Chondrocyte (in vitro differentiated cells): ENCODE measurements around the gene RNF32. TPM values are rescaled to one million over a fixed set of nuclear protein-coding genes. Genes with fewer than 3 reads are reported as not detected.

Experiments used
- DNase-seq: peaks from one replicate; pipeline ENCODE4 v3.0.0; 2021; ENCODE audit warnings: mixed read lengths, low spot score
- H3K27ac Mint-ChIP-seq: one replicate; pipeline ENCODE4 v1.8.0; 2021; ENCODE audit warnings: mild to moderate bottlenecking, moderate library complexity, mixed read lengths; ENCODE audit not compliant: unreplicated experiment
- H3K27me3 Mint-ChIP-seq: 2 replicates; pipeline ENCODE4 v1.8.0; 2021; ENCODE audit warnings: low read depth, mixed read lengths
- H3K36me3 Mint-ChIP-seq: 2 replicates; pipeline ENCODE4 v1.8.0; 2021; ENCODE audit warnings: low read depth, mixed read lengths
- H3K4me1 Mint-ChIP-seq: 2 replicates; pipeline ENCODE4 v1.8.0; 2021; ENCODE audit warnings: low read depth, mild to moderate bottlenecking, mixed read lengths
- H3K4me3 Mint-ChIP-seq: one replicate; pipeline ENCODE4 v1.8.0; 2021; ENCODE audit warnings: mild to moderate bottlenecking, moderate library complexity, mixed read lengths; ENCODE audit not compliant: unreplicated experiment
- H3K9me3 Mint-ChIP-seq: 2 replicates; pipeline ENCODE4 v1.8.0; 2021; ENCODE audit warnings: low read depth, mixed read lengths
- total RNA-seq: library from RNA; stranded (reverse); gene quantifications from 3 replicates; pipeline ENCODE4 v1.2.1, GENCODE V29; 2021
- TF ChIP-seq, protein P1 (sequence below): fragments of 200-600 bp; sonication (generic); IDR thresholded peaks from 2 replicates; pipeline ENCODE4 v1.5.0; 2021; ENCODE audit warnings: antibody characterized with exemption, mild to moderate bottlenecking, moderate library complexity

RNF32 gene
- total RNA-seq, 1 donor from 2014 or later, result 0.52 TPM

DNA sequence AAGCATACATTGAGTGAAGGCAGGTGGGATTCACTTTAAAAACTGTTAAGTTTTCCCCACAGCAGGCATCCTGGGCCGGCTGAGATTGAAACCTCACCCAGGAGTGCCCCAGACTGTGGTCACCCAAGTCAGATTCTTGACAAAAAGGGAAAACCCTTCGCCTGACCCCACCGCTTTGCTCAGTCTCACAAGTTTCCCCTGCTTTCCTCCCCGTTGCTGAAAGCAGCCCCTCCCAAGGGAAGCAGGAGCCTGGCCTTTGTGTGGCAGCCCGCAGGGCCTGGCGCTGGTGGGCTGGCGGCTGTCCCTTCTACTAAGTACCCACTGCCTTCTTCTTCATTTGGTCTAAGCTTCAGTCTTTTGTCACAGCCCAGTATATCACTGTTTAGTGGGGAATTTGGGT lies 16.0 kb downstream of the RNF32 start:
- Mint-ChIP-seq H3K4me1 (peaks cover under 1% of the 10 kb centered on the region), H3K4me3 (no peak overlapping the region), H3K9me3 (no peaks in the 10 kb centered on the region), H3K27ac (no peak overlapping the region), H3K36me3 (no peaks in the 10 kb centered on the region), H3K27me3 (no peaks in the 10 kb centered on the region)
- TF ChIP-seq, protein P1, sequence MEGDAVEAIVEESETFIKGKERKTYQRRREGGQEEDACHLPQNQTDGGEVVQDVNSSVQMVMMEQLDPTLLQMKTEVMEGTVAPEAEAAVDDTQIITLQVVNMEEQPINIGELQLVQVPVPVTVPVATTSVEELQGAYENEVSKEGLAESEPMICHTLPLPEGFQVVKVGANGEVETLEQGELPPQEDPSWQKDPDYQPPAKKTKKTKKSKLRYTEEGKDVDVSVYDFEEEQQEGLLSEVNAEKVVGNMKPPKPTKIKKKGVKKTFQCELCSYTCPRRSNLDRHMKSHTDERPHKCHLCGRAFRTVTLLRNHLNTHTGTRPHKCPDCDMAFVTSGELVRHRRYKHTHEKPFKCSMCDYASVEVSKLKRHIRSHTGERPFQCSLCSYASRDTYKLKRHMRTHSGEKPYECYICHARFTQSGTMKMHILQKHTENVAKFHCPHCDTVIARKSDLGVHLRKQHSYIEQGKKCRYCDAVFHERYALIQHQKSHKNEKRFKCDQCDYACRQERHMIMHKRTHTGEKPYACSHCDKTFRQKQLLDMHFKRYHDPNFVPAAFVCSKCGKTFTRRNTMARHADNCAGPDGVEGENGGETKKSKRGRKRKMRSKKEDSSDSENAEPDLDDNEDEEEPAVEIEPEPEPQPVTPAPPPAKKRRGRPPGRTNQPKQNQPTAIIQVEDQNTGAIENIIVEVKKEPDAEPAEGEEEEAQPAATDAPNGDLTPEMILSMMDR, result no peak
- no peak for DNase-seq

DNA sequence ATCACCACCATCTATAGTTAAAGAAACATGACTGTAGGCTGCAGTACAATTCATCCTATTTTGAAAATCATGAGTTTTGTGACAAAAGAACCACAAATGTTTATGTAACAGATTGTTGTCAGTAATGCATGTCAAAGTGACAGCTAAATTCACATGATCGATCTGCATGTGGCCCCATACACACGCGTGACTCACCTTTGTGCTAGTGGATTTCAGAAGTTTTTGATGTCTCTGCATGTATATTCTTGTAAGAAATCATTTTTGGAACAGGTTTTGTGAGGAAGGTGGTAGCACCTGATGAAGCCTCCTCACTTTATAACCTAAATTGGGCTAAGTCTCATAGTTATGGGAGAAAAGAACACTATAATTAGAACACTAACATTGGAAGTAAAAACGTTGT lies 17.1 kb downstream of the RNF32 start:
- Mint-ChIP-seq H3K27me3 (no peaks in the 10 kb centered on the region), H3K4me3 (no peak overlapping the region), H3K36me3 (no peaks in the 10 kb centered on the region), H3K27ac (no peak overlapping the region), H3K4me1 (no peaks in the 10 kb centered on the region), H3K9me3 (no peaks in the 10 kb centered on the region)
- TF ChIP-seq, protein P1, result no peak
- DNase-seq, result no peak

DNA sequence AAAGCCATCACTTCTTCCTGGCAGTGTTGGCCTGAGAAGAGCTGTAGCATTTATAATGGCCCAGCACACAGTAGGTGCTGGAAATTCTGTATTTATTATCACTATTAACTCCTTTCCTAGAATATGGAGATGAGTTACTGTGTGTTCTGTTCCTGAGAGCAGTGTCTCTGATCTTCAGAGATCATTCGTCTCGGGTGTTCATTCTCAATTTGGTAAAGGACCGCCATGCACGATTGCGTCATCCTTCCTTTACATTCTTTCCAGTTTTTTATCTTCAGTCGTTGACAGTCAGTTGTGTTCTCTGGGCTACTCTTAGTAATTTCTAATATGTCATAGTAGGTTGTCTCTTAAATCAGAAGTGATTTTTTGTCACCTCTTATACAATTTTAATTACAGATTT lies 18.6 kb downstream of the RNF32 start:
- Mint-ChIP-seq H3K27me3 (no peaks in the 10 kb centered on the region), H3K4me3 (no peak overlapping the region), H3K9me3 (no peaks in the 10 kb centered on the region), H3K36me3 (no peaks in the 10 kb centered on the region), H3K27ac (no peak overlapping the region), H3K4me1 (no peaks in the 10 kb centered on the region)
- DNase-seq, result no peak
- TF ChIP-seq, protein P1, result no peak

DNA sequence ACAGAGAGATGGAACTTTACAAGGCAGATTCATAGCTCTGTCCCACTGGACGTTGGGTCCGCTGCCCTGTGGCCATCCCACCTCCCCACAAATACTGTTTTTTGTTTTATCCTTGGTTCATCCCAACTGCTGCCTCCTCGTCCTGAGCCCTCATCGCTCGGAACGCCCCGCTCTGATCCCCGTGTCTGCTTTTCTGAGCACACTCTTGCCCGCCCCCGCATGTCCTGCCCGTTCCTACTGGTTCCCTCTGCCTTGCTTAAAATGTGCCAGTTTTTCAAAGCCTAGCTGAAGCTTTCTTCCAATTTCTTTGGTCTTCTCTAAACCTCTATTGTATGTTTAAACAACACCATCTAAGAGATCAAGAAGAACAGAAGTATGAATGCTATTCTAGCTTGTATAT lies 19.4 kb downstream of the RNF32 start:
- Mint-ChIP-seq H3K9me3 (no peaks in the 10 kb centered on the region), H3K27ac (no peak overlapping the region)
- TF ChIP-seq, protein P1, result no peak

DNA sequence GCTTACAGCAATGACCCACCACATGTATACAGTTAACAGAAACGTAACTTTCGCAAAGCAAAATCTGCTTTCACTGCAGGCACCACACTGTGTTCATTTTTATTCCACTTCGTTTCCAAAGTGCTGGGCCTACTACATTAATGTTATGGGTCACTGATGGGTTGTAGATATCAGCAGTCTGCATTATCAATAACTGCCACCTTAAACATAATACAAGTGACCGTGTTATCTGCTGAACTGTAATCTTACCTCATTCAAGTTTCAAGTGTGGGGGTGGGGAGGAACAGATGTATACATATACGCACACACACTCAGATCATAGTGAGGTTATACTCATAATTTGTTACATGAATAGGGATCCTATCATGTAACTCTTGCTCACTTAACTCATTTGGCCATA lies 21.1 kb downstream of the RNF32 start:
- Mint-ChIP-seq H3K27me3 (no peaks in the 10 kb centered on the region), H3K36me3 (no peaks in the 10 kb centered on the region), H3K4me3 (no peak overlapping the region), H3K9me3 (no peaks in the 10 kb centered on the region), H3K4me1 (no peaks in the 10 kb centered on the region), H3K27ac (no peak overlapping the region)
- DNase-seq, result no peak
- TF ChIP-seq, protein P1, result no peak

More for the DNA sequence above, 19.4 kb downstream of the RNF32 start:
- no peak overlapping the region for H3K4me3 Mint-ChIP-seq
- no peaks in the 10 kb centered on the region for H3K36me3 Mint-ChIP-seq
- no peak for DNase-seq
- H3K27me3 Mint-ChIP-seq, result no peaks in the 10 kb centered on the region
- no peaks in the 10 kb centered on the region for H3K4me1 Mint-ChIP-seq
